Activated CD8-positive, alpha-beta memory T cell treated with anti-CD3 and anti-CD28 coated beads for 4 hours (primary cell): Measurements from ENCODE around the gene AFG3L2.

Experiments
- DNase-seq, 2 donors: peaks; one replicate each; pipeline ENCODE4 v3.0.0-alpha.2; 2020; ENCODE audit warnings: low read depth in 2 of 2

The AFG3L2 gene

DNA sequence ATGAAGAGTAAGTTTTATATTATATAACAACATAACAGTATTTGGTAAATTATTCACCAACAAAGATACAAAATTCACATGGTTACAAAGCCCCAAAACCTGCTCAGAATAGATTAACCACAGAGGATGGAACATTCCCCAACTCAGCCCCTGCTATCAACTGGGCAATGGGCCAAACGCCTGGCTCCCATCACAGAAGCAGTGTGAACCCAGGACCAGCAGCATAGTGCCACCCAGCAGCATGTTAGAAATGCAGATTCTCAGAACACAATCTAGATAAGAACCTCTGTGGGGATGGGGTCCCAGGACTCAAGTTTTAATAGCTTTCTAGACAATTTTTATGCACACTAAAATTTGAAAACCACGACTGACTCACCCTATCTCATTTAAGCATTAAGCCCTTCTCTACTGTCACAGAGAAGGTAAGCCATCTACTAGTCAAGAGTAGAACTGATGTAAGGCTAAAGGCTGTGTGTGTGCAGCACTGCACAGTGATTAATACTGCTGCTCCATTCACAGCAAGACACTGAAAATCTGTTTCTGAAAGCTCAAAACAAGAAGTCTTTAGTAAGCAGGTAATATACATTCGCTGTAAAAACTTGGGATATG is 15.2 kb downstream of the AFG3L2 start:
- no peak for DNase-seq

DNA sequence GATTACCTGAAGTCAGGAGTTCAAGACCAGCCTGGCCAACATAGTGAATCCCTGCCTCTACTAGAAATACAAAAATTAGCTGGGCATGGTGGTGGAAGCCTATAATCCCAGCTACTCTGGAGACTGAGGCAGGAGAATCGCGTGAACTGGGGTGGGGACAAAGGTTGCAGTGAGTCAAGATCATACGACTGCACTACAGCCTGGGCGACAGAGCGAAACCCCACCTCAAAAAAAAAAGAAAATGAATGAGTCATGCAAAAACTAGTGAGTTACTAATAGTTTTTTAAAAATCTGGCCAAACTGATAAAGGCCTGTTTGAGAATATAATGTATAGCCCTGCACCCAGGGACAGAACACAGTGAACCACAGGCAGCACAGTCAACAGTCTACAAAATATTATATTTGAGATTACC is 17.5 kb downstream of the AFG3L2 start:
- DNase-seq, result no peak

GRCh38 chr18:12352188-12352587 is 24.8 kb downstream of the AFG3L2 start:
- no peak for DNase-seq

DNA sequence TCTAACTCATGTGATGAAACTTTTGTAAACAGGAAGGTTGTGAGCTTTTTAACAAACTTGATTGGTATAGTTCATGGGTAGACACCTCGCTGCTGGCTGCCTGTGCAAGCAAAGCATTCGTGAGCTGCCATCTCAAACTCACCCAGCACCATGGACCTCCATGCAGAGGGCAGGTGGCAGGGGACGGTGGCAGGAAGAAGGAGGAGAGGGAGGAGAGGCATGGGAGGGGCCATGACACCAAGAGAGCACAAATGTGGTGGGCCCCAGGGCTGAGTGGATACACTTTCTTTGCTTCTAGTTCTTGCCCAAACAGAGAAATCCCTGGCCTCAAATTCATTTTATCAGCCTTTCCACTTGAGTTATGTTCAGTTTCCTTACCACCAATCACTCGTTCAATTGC is 29.1 kb downstream of the AFG3L2 start:
- no peak for DNase-seq

- no peak for DNase-seq
Observed at GRCh38 chr18:12346240-12346565, 30.8 kb downstream of the AFG3L2 start.

DNA sequence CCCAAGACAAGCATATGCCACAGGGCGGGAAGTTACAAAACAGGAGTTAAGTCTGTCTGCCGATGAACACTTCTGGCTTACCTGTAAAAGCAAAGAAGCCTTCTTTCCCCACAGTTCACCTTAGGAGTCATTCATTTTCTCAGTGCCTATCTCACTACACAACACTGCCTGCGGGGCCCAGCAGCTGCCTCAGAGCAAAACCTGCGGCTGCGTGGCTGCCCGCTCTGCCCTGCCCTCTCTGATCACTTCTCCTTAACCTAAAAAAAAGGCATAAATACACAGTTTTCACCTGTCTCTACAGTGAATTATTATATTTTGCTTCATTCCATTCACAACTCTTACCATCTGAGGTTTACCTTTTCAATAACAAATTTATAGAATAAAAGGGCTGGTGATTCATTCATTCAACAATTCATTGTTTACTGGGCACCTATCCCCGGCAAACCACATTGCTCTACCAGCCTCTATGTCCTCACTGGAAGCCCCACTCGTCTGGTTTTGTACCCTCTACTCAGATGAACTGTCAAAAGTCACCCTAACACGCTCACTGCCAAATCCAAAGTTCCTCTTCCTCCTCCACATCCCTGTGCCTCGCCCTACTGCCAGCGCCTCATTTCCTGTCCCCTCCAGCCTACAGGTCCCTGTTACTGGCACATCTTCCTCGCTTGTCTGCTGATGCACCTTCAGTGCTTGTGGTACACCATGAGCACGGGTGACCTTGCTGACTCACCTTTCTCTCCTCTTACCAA is 31.4 kb downstream of the AFG3L2 start:
- no peak for DNase-seq

DNA sequence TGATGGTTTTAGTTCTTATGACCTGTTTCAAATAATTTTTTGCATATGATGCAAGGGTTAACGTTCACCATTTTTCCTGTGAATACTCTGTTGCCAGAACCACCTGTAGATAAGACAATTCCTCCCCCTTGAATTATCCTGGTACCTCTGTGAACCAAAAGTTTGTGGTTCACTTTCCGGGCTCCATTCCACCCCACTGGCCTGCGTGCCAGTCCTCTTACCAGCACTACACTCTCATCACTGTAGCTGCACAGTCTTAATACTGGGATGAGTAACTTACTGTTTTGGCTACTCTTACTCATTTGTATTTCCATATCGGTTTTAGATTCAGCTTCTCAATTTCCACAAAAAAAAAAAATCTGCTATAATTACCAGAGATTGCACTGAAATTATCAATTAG is 34.4 kb downstream of the AFG3L2 start:
- DNase-seq, result no peak

DNA sequence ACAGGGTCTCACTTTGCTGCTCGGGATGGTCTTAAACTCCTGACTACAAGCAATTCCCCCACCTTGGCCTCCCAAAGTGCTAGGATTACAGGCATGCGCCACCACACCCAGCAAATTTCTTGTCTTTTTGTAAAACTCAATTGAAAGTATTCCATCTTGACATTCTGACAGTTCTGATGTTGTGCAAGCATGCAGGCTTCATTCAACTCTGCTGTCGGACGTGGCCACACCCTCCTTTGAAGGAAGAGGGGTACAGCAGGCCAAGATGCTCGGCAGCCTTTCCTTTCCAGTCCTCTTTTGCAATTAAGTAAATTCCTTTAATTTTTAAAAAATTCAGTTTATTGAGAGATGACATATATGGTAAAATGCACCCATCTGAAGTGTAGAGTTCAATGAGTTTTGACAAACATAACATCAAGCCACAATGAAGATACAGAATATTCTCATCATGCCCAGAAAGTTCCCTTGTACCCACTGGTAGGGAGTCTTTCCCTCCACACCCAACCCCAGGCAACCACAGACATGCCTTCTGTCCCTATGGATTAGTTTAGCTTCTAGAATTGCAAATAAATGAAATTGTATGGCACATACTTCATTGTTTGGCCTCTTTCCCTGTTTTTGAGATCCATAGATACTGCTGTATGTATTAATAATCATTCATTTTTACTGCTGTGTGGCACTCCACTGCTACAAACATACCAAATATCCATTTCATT is 35.9 kb downstream of the AFG3L2 start:
- no peak for DNase-seq

DNA sequence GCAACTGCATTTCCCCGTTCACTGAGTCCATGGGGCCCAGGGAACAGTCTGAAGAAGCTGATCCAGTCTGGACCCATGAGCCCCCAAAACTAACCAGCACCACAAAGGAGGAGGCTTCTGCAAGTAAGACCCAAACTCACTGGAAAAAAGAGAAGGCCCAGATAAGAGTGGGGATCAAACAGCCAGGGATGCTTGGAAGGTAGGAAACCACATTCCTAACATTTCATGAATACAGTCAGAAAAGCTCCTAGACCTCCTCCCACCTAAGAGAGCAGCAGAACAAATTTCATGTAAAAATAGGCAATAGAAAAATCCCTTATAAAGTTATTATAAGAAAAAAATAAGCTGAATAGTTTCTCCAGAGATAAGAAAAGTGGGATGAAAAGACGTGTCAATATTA is 38.6 kb downstream of the AFG3L2 start:
- no peak for DNase-seq

DNA sequence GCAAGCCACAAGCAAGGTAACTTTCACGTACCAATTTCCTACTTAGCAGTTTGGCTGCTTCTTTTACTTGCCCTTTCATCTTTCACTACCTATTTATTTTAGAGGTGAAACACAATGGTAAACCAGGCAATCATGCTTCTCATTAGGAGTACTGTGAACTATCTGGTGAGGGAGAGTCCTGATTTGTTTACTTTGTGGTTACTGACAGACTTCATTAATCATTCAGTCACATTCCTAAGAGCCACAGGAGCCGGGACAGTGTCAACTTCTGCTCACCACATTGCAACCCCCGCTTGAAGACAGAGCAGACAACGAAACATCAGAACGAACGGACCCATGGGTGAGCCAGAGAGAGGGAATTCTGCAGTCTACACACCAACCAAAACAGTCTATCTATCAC is 40.1 kb downstream of the AFG3L2 start:
- no peak for DNase-seq

DNA sequence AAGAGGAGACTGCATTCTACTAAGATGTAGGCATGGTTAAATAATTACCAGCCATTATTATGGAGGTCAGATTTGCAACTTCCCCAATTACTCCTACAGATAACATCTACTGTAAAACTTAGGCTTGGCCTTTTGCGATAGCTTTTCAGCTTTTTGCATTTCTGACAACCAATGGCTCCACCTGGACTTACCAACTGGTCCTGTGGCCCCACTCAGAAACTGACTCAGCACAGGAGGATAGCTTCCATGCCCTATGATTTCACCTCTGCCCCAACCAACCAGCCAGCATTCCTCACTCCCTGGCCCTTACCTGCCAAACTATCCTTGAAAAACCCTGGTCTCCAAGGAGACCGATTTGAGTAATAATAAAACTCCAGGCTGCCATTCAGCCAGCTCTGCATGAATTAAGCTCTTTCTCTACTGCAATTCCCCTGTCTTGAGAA is 40.8 kb downstream of the AFG3L2 start:
- DNase-seq, result no peak

DNA sequence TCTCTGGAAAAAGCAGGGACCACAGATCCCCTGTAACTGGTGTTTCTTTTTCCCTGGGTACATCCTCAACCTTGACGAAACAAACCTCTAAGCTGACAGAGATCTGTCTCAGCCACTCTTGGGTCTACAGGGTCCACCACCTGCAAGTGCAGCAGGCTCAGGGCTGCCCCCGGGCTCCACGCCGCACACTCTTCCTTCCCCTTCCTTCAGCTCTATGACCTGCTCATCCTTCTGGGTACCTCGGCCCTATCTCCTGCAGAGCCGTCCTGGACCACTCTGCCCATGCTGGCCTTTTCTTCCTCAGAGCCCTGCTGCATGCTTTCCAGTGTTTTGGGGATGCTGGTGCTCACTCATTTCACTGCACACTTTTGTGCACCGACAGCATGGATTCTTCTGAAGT is 41.5 kb downstream of the AFG3L2 start:
- no peak for DNase-seq

DNA sequence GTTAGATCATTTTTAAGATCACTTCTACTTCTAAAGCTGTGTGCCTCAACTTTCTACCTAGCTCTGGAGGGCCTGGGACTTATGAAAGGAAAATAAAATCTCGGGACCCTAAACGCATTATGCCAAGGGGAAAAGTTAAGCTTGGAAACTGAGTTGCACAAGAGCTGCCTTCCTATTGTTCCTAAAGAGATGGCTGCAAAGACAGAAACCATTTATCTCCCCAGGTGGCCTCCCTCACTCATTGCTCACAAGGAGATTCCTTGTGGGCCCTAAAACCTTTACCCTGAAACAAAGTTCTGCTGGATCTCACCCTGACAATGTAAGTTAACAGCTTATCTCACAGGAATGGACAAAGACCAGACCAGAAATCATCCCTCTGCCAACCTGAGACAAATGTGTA is 42.2 kb downstream of the AFG3L2 start:
- no peak for DNase-seq

GRCh38 chr18:12334366-12334808 is 42.6 kb downstream of the AFG3L2 start:
- no peak for DNase-seq

GRCh38 chr18:12333506-12334290 is 43.3 kb downstream of the AFG3L2 start:
- no peak for DNase-seq

GRCh38 chr18:12330766-12331165 is 46.3 kb downstream of the AFG3L2 start:
- no peak for DNase-seq

- no peak for DNase-seq
Observed at GRCh38 chr18:12329125-12329698, 47.8 kb downstream of the AFG3L2 start.

GRCh38 chr18:12328179-12328823 is 48.7 kb downstream of the AFG3L2 start:
- no peak for DNase-seq

DNA sequence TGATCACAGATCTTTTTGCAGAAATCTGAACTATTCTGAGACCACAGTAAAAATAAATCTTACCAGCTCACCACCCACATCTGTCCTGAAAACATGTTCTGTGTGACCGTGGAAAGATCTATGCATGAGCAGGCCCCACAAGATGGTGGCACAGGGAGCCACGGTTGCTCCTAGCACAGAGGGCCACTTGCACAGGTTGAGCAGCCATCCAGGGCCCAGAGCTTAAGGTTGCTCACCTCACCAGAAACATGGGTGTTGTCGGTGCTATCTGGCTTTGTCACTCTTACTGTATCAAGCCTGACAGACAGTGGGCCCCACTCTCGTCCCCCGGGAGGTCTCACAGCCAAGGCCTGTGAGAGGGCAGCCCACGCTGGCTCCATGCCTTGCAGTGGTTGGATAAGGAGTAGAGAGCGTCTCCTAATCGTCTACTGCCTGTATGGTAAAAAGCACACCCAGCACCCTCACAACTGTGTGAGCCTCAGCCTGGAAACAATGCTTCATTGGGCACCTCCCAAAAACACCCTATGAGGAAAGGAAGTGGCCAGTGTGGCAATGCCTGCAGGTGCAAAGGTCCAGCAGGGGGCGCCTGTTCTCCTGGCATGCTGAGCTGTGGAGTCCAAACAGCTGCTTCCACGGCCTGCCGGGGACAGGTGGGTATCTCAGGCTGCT is 49.4 kb downstream of the AFG3L2 start:
- peak; percentile 39 to 47 for DNase-seq

DNA sequence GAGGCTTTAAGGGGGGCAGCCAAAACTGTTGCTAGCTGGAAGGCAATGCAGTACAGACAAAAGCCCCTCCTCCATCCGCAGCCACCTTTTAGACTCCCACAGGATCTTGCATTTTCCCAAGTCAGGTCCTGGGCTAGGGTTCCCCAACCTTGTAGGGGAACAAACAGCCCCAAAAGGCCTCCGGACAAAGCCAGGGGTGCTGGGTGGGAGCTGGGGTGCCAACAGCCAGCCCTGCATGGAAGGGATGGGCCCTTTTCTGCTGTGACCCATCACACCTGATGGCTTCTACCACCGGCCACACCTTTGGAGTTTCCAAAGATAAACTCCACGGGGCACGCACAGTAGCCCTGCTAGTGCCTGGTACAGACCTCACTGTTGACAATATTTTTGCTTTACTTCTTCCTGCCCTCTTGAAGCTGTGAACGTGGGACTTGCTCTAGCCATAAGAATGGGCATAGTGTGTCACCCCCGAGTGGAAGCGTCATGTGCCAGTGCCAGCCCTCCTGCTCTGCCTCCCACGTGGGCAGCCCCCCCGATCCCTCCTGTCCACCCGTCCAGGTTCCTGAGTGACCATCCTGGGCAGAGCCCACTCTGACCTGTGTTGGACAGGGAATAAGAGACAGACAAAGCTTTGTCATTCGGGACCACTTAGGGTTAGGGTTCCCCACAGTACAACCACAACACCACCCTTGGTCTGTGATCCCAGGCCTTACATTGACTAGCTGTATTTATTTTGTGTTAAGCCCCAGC is 50.1 kb downstream of the AFG3L2 start:
- no peak for DNase-seq
